Calu3 (cell line): ENCODE measurements around the gene BAD. TPM values are rescaled to one million over a fixed set of nuclear protein-coding genes. Genes with fewer than 3 reads are reported as not detected.

Experiments
- BruUV-seq: library from RNA; stranded (reverse); fragments of 400-500 nt; replicated peaks from 2 replicates; lab custom pipeline; 2021; lab: Mats Ljungman, UMichigan
- CTCF ChIA-PET: fragments of 300-600 bp; sonication (Branson Sonifier 250); formaldehyde crosslinking; loops from one replicate; lab custom pipeline; 2022; ENCODE audit warnings: antibody characterized with exemption; lab: Charles Lee
- DNase-seq: peaks from one replicate; pipeline ENCODE4 v3.0.0; 2022
- H3K27ac Mint-ChIP-seq: one replicate; pipeline ENCODE4 v1.8.0; 2022; ENCODE audit warnings: mixed read lengths; ENCODE audit not compliant: unreplicated experiment
- H3K27me3 Mint-ChIP-seq: one replicate; pipeline ENCODE4 v1.8.0; 2022; ENCODE audit warnings: mixed read lengths; ENCODE audit not compliant: unreplicated experiment
- H3K36me3 Mint-ChIP-seq: one replicate; pipeline ENCODE4 v1.8.0; 2022; ENCODE audit warnings: mild to moderate bottlenecking, moderate library complexity, mixed read lengths; ENCODE audit not compliant: insufficient read depth, unreplicated experiment
- H3K4me1 Mint-ChIP-seq: one replicate; pipeline ENCODE4 v1.8.0; 2022; ENCODE audit warnings: mild to moderate bottlenecking, low read depth, mixed read lengths; ENCODE audit not compliant: unreplicated experiment
- H3K4me3 Mint-ChIP-seq: one replicate; pipeline ENCODE4 v1.8.0; 2022; ENCODE audit warnings: mild to moderate bottlenecking, low read depth, moderate library complexity, mixed read lengths; ENCODE audit not compliant: unreplicated experiment
- H3K9me3 Mint-ChIP-seq: one replicate; pipeline ENCODE4 v1.8.0; 2022; ENCODE audit warnings: low read depth, mixed read lengths; ENCODE audit not compliant: unreplicated experiment
- CTCF ChIP-seq: fragments of 200-600 bp; IDR thresholded peaks from one replicate; pipeline ENCODE4 v1.8.0; 2022; ENCODE audit warnings: antibody characterized with exemption; ENCODE audit not compliant: unreplicated experiment
- intact Hi-C: fragments of 100-400 bp; cut with micrococcal nuclease; formaldehyde crosslinking; loops from one replicate; pipeline ENCODE4 v1.10.0; 2022; ENCODE audit not compliant: unreplicated experiment
- total RNA-seq: library from RNA; stranded (reverse); gene quantifications from 2 replicates; pipeline ENCODE4 v1.2.3, GENCODE V29; 2022

The BAD gene
- total RNA-seq, 1 experiment from 2014 or later = 30.2 TPM

- CTCF ChIA-PET = no interaction called here
- Mint-ChIP-seq H3K36me3 (peaks cover 54% of the 10 kb centered on the region), H3K27ac (no peak overlapping the region), H3K4me1 (no peaks in the 10 kb centered on the region), H3K27me3 (no peaks in the 10 kb centered on the region), H3K4me3 (peak overlapping the region; percentile 42), H3K9me3 (no peaks in the 10 kb centered on the region)
- BruUV-seq = no TSS peak
- no peak for DNase-seq
- no peak for TF ChIP-seq CTCF
- intact Hi-C loops = no loop called here
Measured at GRCh38 chr11:64253481-64253880, 31.0 kb downstream of the BAD start.

- intact Hi-C loops = no loop called here
- CTCF ChIA-PET = no interaction called here
Measured at GRCh38 chr11:64253043-64253442, 31.4 kb downstream of the BAD start.

GRCh38 chr11:64252003-64252872 lies 32.2 kb downstream of the BAD start:
- Mint-ChIP-seq H3K9me3 (no peaks in the 10 kb centered on the region), H3K4me1 (peaks cover 11% of the 10 kb centered on the region), H3K4me3 (peak overlapping the region; percentile 90), H3K27ac (peak overlapping the region; percentile 74), H3K36me3 (peaks cover 66% of the 10 kb centered on the region), H3K27me3 (no peaks in the 10 kb centered on the region)
- no peak for TF ChIP-seq CTCF
- intact Hi-C loops = no loop called here
- CTCF ChIA-PET = interaction anchor here (0.7 to 1.8 kb wide), 6 partner anchors 11 to 103 kb away, joined by 3 to 16 read pairs (median 6); partner anchors contain the start of gene FKBP2
- peak; percentile 75 for DNase-seq
- no TSS peak for BruUV-seq

More at GRCh38 chr11:64253043-64253442, 31.4 kb downstream of the BAD start:
- Mint-ChIP-seq H3K36me3 (peaks cover 58% of the 10 kb centered on the region), H3K27ac (no peak overlapping the region), H3K27me3 (no peaks in the 10 kb centered on the region), H3K9me3 (no peaks in the 10 kb centered on the region), H3K4me1 (peaks cover 4% of the 10 kb centered on the region), H3K4me3 (peak overlapping the region; percentile 90)
- TF ChIP-seq CTCF = no peak
- no TSS peak for BruUV-seq
- DNase-seq = no peak

GRCh38 chr11:64251753-64252002 lies 32.8 kb downstream of the BAD start:
- CTCF ChIA-PET = interaction anchor here (0.9 to 1.8 kb wide), 6 partner anchors 10 to 53 kb away, joined by 3 to 16 read pairs (median 6); partner anchors contain the start of genes BAD and FKBP2
- Mint-ChIP-seq H3K4me3 (peak overlapping the region; percentile 90), H3K27me3 (no peaks in the 10 kb centered on the region), H3K4me1 (peaks cover 11% of the 10 kb centered on the region), H3K9me3 (no peaks in the 10 kb centered on the region), H3K27ac (peak overlapping the region; percentile 74), H3K36me3 (peaks cover 72% of the 10 kb centered on the region)
- TF ChIP-seq CTCF = no peak
- DNase-seq = no peak
- intact Hi-C loops = no loop called here
- no TSS peak for BruUV-seq
